Iris pigment epithelial cell (primary cell): Measurements from ENCODE around the gene USP24.

Source experiments
- DNase-seq: peaks from one replicate; pipeline ENCODE4 v3.0.0-alpha.2; 2011; ENCODE audit warnings: low read depth

USP24 gene

DNA sequence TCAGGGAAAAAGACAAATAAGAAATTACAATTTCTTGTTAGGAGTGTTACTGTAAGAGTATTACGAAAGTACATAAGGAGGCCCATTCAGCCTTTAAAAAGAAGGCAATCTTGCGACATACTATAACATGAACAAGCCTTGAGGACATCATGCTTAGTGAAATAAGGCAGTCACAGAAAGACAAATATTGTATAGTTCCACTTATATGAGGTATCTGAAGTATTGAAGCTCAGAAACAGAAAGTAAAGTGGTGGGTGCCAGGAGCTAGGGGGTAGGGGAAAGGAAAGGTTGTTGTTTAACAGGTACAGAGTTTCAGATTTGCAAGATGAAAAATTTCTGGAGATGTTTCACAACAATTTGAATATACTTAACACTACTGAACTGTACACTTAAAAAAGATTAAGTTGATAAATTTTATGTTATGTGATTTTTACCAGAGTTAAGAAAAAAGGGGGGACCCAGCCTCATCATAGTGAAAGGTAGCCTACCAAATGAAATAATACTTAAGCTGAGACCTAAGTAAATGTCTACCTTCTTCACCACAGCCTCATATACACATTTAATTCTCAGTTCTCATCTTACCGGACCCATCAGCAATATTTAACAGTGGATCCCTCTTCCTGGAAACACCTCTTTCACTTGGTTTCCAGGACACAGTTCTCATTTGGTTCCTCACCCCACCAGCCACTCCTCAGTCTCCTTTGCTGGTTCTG lies 19.5 kb downstream of the USP24 start:
- DNase-seq, result peak; percentile 70

DNA sequence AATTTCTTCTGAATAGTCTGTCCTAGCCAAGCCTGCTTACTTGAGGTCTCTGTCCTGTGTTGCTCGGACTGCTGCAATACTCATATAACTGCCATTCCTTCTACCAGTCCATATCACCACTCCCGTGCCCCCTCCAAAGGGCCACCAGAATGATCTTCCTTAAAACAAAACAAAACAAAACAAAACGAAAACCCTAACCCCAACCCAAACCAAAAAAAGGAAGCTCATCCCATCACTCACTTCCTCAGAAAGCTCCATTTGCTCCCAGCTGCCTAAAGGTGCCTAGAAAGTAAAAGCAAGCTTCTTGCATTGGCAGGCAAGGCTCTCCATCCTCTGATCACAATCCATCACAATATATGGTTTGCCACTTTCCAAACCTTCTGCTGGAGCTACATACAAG lies 20.3 kb downstream of the USP24 start:
- no peak for DNase-seq

GRCh38 chr1:55192093-55192492 lies 23.1 kb downstream of the USP24 start:
- no peak for DNase-seq

DNA sequence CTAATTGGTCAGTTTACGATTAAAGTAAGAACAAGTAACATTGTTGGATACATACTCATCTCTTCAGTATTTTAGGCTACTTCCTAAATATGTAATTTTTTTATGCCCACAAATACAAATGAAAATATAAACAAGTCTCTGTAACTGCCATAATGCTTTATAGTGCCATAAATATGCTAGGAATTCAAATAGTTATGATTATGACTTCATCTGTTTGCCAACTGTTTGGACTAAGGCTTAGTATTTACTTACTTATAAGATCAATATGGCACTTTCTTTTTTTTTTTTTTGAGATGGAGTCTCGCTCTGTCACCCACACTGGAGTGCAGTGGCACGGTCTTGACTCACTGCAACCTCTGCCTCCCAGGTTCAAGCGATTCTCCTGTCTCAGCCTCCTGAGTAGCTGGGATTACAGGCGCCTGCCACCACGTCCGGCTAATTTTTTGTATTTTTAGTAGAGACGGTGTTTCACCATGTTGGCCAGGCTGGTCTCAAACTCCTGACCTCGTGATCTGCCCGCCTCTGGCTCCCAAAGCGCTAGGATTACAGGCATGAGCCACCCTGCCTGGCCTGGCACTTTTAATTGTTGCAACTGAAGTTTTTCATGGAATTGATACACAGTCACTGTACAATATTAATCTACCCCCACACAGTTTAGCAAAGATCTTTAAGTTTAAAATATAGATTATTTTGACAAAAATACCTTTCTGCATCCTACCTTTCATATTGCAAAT lies 23.8 kb downstream of the USP24 start:
- DNase-seq, result peak; percentile 45

- no peak for DNase-seq
Observed at GRCh38 chr1:55190109-55190508, 25.1 kb downstream of the USP24 start.

DNA sequence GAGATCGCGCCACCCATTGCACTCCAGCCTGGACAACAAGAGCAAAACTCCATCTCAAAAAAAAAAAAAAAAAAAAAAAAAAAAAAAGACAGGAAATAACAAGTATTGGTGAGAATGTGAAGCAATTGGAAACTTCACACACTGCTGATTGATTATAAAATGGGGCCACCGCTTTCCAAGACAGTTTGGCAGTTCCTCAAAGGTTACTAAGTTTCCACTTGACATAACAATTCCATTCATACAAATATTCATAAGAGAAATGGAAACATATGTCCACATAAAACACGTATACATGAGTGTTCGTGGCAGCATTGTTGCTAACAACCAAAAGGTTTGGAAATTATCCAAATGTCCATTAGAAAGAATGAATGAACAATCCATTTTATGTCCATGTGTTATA lies 26.3 kb downstream of the USP24 start:
- DNase-seq, result no peak

DNA sequence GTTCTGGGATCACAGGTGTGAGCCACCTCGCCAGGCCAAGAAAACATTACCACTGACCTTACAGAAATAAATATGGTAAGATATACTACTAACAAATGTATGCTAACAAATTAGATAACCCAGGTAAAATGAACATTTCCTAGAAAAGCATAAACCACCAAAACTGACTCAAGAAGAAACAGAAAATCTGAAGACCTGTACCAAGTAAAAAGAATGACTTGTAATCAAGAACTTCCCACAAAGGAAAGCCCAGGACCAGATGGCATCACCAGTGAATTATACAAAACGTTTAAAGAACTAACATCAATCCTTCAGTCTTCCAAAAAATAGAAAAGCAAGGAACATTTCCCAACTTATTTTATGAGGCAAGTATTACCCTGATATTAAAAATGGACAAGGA lies 29.3 kb downstream of the USP24 start:
- DNase-seq, result no peak

GRCh38 chr1:55184859-55185258 lies 30.3 kb downstream of the USP24 start:
- DNase-seq, result no peak

GRCh38 chr1:55181666-55182065 lies 33.5 kb downstream of the USP24 start:
- DNase-seq, result no peak

DNA sequence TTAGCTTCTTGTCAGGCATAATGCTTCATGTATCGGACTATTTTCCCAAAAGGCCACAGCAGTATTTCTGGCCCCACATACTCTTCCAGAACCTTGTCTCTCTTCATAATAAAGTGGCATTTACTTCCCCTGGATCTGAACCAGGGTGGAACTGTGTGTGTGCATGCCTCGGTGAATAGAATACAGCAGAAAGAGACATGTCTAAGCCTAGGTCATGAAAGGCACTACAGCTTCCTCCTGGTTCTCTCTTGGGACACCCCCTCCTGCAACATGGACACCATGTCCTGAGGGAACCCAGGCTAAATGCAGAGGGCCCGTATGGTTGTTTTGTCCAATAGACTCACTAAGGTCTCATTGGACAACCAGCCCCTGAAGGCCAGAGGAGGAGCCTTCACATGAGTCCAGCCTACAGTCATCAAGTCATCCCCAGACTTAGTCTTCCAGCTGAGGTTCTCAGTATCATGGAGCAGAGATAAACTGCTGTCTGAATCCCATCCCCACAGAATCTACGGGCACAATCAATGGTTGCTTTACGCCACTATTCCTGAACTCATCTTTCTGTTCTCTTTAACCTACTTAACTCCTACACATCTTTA lies 35.0 kb downstream of the USP24 start:
- DNase-seq, result no peak

DNA sequence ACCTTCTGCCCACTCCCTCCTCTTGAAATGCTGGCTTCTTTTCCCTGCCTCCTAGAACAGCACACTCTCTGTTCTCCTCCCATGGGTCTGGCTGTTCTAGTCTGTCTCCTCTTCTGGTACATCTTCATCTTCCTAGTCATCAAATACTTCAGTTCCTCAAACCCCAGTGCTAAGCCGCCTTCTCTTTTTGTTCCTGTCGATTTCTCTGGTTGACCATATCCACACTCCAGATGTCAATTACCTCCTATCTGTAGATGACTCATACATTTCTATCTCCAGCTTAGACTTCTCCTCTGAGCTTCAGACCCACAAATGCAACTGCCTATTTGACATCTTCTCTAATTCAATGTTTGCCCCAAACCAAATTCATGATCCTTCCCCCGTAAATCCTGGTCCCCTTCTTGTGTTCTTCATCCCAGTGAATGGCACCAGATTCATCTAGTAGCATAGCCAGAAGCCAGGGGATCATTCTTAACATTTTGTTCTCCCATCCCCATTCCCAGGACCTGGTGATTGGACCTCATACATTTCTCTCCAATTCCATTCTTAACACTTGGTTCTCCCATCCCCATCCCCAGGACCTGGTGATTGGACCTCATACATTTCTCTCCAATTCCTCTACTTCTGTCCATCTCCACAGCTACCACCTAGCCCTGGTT lies 35.9 kb downstream of the USP24 start:
- DNase-seq, result peak; percentile 46

DNA sequence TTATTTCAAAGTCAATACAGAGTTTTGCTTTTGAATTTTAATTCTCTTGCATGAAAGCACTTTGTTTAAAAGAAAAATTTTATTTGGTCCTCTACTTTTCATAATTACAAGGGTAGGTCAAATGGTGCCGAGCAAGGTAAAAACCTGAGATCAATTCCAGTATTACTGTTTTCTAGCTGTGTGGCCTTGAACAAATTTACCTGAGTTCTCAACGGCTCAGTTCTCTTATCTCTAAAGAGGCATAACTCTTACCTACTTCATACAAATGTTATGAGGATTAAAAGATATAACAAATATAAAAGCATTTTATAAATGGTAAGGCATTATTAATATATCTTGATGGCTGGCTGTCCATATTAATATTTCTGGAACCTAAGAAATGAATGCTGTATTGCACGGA lies 42.5 kb downstream of the USP24 start:
- no peak for DNase-seq

GRCh38 chr1:55172272-55172671 lies 42.9 kb downstream of the USP24 start:
- DNase-seq, result no peak

DNA sequence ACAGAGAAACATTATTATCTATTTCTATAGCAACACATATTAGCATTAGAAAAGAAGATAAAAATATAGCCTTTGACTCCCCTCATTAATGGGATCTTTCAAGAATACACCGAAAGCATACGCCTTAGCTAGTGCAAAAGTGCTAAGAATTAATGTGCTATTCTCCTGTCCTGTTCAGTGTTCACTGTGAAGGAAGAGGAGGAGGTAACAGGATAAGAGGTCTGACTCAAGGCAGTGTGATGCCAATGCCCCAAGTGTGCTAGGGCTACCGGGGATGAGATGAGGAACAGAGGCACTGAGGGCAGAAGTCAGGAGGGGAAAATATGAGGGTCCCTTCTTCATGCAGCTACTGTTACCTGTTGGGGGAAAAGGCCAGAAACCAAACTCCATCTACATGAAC lies 43.5 kb downstream of the USP24 start:
- DNase-seq, result no peak

DNA sequence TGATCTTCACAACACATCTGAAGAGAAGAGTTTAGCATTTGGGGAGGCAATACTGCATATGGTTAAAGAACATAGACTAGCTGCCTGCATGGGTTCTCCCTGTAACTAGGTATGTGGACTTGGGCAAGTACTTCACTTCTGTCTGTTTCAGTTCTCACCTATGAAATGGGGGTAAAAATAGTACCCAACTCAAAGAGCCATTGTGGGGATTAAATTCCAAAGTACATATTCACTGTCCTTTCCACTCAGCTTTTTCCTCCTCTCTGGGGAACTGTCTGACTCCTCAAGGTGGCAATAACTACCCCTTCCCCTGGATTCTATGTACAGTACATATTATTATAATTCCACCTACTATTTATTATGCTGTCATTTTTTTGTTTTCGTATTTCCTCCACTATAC lies 44.7 kb downstream of the USP24 start:
- no peak for DNase-seq

- no peak for DNase-seq
Observed at GRCh38 chr1:55169126-55169525, 46.0 kb downstream of the USP24 start.

DNA sequence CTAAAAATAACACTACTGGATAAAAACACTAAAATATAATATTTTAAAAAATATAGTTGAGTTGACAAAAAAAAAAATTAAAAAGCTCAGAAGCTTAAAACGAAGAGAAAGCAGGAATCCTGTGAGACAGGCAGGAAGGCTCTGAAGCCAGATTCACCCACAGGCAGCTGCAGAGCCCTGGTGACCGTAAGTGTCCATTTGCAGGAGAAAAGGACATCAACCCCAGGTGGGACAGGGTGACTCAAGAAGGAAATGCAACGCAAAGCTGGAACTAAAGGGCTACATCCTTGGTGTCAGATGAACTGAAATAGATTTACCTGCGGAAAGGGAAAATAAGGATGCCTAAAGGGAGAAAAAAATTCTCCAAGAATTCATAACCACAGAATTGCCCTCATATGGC lies 46.8 kb downstream of the USP24 start:
- DNase-seq, result no peak

DNA sequence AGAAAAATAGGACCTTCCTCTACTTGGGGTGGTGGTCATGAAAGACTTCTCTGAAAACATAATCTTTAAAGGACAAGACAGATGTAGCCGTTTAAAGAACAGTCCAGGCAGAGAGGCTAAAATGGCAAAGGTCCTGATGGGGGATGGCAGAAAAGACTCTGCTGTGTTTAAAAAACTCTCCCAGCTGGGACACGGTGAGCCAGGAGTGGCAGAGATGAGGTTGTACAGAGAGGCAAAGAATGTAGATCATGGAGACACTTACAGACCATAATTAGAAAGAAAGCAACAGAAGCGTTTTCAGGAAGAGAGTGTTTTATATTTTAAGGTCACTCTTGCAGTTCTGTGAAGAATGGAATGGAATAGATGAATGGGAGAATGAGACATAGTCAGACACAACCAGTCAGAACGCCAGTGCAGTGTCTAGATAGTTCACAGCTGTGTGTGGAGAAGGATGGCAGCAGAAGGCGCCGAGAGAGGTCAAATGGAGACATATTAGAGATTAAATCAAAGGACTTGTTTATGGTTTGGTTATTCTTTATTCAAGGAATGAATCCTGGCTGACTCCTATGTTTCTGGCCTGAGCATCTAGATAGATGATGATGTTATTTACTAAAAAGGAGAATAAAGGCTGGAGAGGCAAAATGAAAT lies 47.8 kb downstream of the USP24 start:
- DNase-seq, result no peak

DNA sequence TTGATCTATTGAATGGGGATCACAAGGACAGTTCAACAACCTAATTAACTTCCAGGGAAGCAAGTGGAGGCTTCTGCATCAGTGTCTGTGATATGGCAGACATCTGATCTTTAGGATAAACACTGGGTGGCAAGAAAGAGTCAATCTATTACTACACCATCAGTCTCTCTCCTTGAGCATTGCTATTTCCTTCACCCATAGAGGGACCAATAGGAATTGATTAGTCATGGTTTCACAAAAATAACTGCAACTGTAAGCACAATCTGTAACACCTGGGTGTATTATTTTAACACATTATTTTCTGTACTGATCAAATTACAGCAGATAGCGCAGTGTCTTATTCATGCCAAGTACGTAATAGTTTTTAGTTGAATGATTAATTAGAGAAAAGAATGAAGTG lies 50.3 kb downstream of the USP24 start:
- DNase-seq, result no peak

DNA sequence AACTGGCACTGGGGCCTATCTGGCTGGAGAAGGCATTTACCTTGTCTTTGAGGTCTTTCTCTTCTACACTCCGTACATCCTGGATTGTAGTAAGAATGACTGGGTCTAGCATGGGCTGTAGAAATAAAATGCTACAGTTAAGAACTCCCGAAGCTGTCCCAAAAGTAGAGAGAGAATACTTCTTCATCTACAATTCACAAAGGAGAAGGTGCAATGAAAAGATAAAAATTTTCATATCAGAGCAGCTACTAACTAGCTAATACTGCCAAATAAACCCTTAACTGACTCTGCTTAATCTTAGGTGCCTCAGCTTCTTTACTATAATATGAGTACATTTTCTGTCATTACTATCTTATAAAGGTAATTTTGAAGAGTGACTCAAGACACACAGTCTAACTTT lies 55.6 kb downstream of the USP24 start:
- no peak for DNase-seq

DNA sequence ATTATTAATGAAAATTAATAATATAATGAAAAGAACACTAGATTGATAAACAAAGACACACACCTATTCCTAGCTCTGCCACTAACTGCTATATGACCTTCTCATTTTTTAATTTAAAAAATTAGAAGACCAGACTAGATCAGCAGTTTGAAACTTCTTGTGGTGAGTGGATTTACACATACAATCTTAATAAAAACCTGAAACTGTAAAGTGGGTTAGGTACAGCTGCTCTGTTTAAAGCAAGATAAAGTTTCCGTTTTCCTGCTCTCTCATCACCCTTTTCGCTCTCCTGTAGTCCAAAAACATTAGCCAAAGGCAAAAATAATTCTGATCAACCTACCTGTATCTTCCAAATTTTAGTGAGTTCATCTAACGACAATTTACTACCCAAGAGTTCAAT lies 58.6 kb downstream of the USP24 start:
- no peak for DNase-seq

- peak; percentile 54 for DNase-seq
Observed at GRCh38 chr1:55156093-55156492, 59.1 kb downstream of the USP24 start.
